Osteoblast (primary cell): Measurements from ENCODE around the gene FOXF1. TPM values are rescaled to one million over a fixed set of nuclear protein-coding genes. Genes with fewer than 3 reads are reported as not detected.

Experiments used
- DNase-seq: peaks from one replicate; pipeline ENCODE4 v3.0.0; 2011; ENCODE audit warnings: low spot score, mixed read lengths; ENCODE audit not compliant: insufficient read length; ENCODE audit errors: missing footprints
- H2AFZ ChIP-seq: 2 replicates; pipeline ENCODE4 v1.6.0; 2011; ENCODE audit warnings: mild to moderate bottlenecking, low read length
- H3K27ac ChIP-seq: 2 replicates; pipeline ENCODE4 v1.5.1; 2011; ENCODE audit warnings: mild to moderate bottlenecking, low read depth, low read length, moderate library complexity
- H3K27me3 ChIP-seq: 2 replicates; pipeline ENCODE4 v1.6.0; 2012; ENCODE audit warnings: mild to moderate bottlenecking, control low read depth, inconsistent platforms, low read length, moderate library complexity; ENCODE audit not compliant: insufficient read depth
- H3K36me3 ChIP-seq: 2 replicates; pipeline ENCODE4 v1.5.1; 2011; ENCODE audit warnings: mild to moderate bottlenecking, low read length, control low read depth, moderate library complexity; ENCODE audit not compliant: insufficient read depth
- H3K4me1 ChIP-seq: 2 replicates; pipeline ENCODE4 v1.5.1; 2011; ENCODE audit warnings: mild to moderate bottlenecking, low read length, control low read depth, moderate library complexity; ENCODE audit not compliant: insufficient read depth
- H3K4me2 ChIP-seq: 2 replicates; pipeline ENCODE4 v1.6.0; 2011; ENCODE audit warnings: mild to moderate bottlenecking, low read length; ENCODE audit not compliant: insufficient read depth
- H3K4me3 ChIP-seq: fragments of 200-600 bp; sonication (generic); 3 replicates; pipeline ENCODE4 v1.5.1; 2012; ENCODE audit warnings: mild to moderate bottlenecking, low read length, inconsistent platforms; ENCODE audit not compliant: insufficient read depth
- H3K79me2 ChIP-seq: 2 replicates; pipeline ENCODE4 v1.6.0; 2012; ENCODE audit warnings: mild to moderate bottlenecking, low read length, control low read depth, inconsistent platforms; ENCODE audit not compliant: insufficient read depth
- H3K9me3 ChIP-seq: 2 replicates; pipeline ENCODE4 v1.5.1; 2011; ENCODE audit warnings: low read depth, low read length, control low read depth
- H4K20me1 ChIP-seq: 2 replicates; pipeline ENCODE4 v1.6.0; 2012; ENCODE audit warnings: mild to moderate bottlenecking, low read length, control low read depth; ENCODE audit not compliant: insufficient read depth
- CTCF ChIP-seq: IDR thresholded peaks from 2 replicates; pipeline ENCODE4 v1.5.1; 2011; ENCODE audit warnings: mild to moderate bottlenecking, low read depth, low read length, moderate library complexity; ENCODE audit errors: extremely low read depth
- total RNA-seq: library from RNA; depleted of rRNA; stranded (reverse); fragments of >200 nt; gene quantifications from 2 replicates; pipeline ENCODE4 v1.2.3, GENCODE V29; 2012

The FOXF1 gene
- total RNA-seq, 1 donor = not detected

GRCh38 chr16:86478779-86479178 is 31.5 kb upstream of the FOXF1 start:
- Histone ChIP-seq H2AFZ (no peak overlapping the region), H3K4me1 (no peaks in the 10 kb centered on the region), H3K27me3 (peaks cover 81% of the 10 kb centered on the region), H3K4me2 (no peak overlapping the region), H3K36me3 (no peaks in the 10 kb centered on the region), H4K20me1 (no peaks in the 10 kb centered on the region), H3K4me3 (no peak overlapping the region), H3K79me2 (no peaks in the 10 kb centered on the region), H3K27ac (no peak overlapping the region), H3K9me3 (peaks cover 1% of the 10 kb centered on the region)
- DNase-seq = no peak
- no peak for TF ChIP-seq CTCF

GRCh38 chr16:86479419-86479818 is 30.9 kb upstream of the FOXF1 start:
- Histone ChIP-seq H3K4me2 (no peak overlapping the region), H3K4me3 (no peak overlapping the region), H3K27ac (no peak overlapping the region), H3K4me1 (no peaks in the 10 kb centered on the region), H4K20me1 (no peaks in the 10 kb centered on the region), H2AFZ (no peak overlapping the region), H3K9me3 (peaks cover 8% of the 10 kb centered on the region), H3K27me3 (peaks cover 81% of the 10 kb centered on the region), H3K79me2 (no peaks in the 10 kb centered on the region), H3K36me3 (no peaks in the 10 kb centered on the region)
- no peak for TF ChIP-seq CTCF
- DNase-seq = peak; percentile 46

- no peak overlapping the region for H2AFZ ChIP-seq
- no peak overlapping the region for H3K4me2 ChIP-seq
- TF ChIP-seq CTCF = no peak
- H3K27ac ChIP-seq = no peak overlapping the region
- H3K79me2 ChIP-seq = no peaks in the 10 kb centered on the region
- DNase-seq = peak; percentile 17
- peaks cover 8% of the 10 kb centered on the region for H3K9me3 ChIP-seq
- no peak overlapping the region for H3K4me3 ChIP-seq
- H3K27me3 ChIP-seq = peaks cover 83% of the 10 kb centered on the region
- H3K4me1 ChIP-seq = no peaks in the 10 kb centered on the region
- H4K20me1 ChIP-seq = no peaks in the 10 kb centered on the region
- no peaks in the 10 kb centered on the region for H3K36me3 ChIP-seq
These were observed 29.9 kb upstream of the FOXF1 start for GRCh38 chr16:86480444-86480843.

- Histone ChIP-seq H3K4me3 (no peak overlapping the region), H2AFZ (no peak overlapping the region), H3K9me3 (peaks cover 8% of the 10 kb centered on the region), H3K4me1 (no peaks in the 10 kb centered on the region), H3K4me2 (no peak overlapping the region), H4K20me1 (no peaks in the 10 kb centered on the region), H3K27me3 (peaks cover 83% of the 10 kb centered on the region), H3K27ac (no peak overlapping the region), H3K79me2 (no peaks in the 10 kb centered on the region), H3K36me3 (no peaks in the 10 kb centered on the region)
- no peak for TF ChIP-seq CTCF
- peak; percentile 51 for DNase-seq
These were observed 28.7 kb upstream of the FOXF1 start for GRCh38 chr16:86481607-86482006.
